Panc1 (cell line): Measurements from ENCODE around the gene RBKS.

Experiments
- CTCF ChIP-seq: fragments of 450-650 bp; IDR thresholded peaks from 2 replicates; pipeline ENCODE4 v1.5.1; 2017; ENCODE audit warnings: mild to moderate bottlenecking
- POLR2AphosphoS5 ChIP-seq: IDR thresholded peaks from 2 replicates; pipeline ENCODE4 v1.6.1; 2012; ENCODE audit warnings: mild to moderate bottlenecking, low read depth, low read length, moderate library complexity
- REST ChIP-seq, 2 experiments: IDR thresholded peaks; 2 replicates each; pipeline ENCODE4 v1.6.1; 2011 to 2012; ENCODE audit warnings: low read depth in 2 of 2, control low read depth in 1 of 2, low read length in 1 of 2, mild to moderate bottlenecking in 1 of 2, moderate library complexity in 1 of 2; ENCODE audit not compliant: insufficient read depth in 1 of 2
- SIN3A ChIP-seq: IDR thresholded peaks from 2 replicates; pipeline ENCODE4 v1.6.1; 2012; ENCODE audit warnings: low read depth, mild to moderate bottlenecking, low read length, moderate library complexity, borderline replicate concordance; ENCODE audit not compliant: insufficient read depth

- no peak for TF ChIP-seq CTCF
- TF ChIP-seq SIN3A = no peak
- TF ChIP-seq REST (IDR thresholded peaks at IDR 0.05; ENCODE audit: insufficient read depth in 1 of 2, low read depth in 2 of 2, low read length in 1 of 2) = no peak
- TF ChIP-seq POLR2AphosphoS5 = no peak
Observed at GRCh38 chr2:27741673-27742072, 148.5 kb downstream of the RBKS start.
